G401 (cell line): ENCODE data around the gene DIO3. TPM values are rescaled to one million over a fixed set of nuclear protein-coding genes. Genes with fewer than 3 reads are reported as not detected.
"Not testable (repeated sequence)": the region's sequence is repeated elsewhere in the genome, so short reads cannot be mapped to it uniquely, and the experiment has no call there.

Experiments
- DNase-seq: peaks from one replicate; pipeline ENCODE4 v3.0.0-alpha.2; 2015; ENCODE audit warnings: low spot score
- in situ Hi-C: cut with HindIII; loops from 2 replicates; pipeline ENCODE4 v1.10.0; 2016; ENCODE audit warnings: low sequenced_read_pairs, mixed read lengths
- total RNA-seq: library from RNA; depleted of rRNA; stranded (reverse); fragments of >200 nt; shearing (Covaris generic); gene quantifications from 2 replicates; pipeline ENCODE4 v1.2.3, GENCODE V29; 2014

DIO3 gene
- total RNA-seq, 1 experiment from 2014 or later, result not detected

- in situ Hi-C loops, result no loop called here
- no peak for DNase-seq
Measured at GRCh38 chr14:101540481-101541462, 20.5 kb upstream of the DIO3 start.

- in situ Hi-C loops, result no loop called here
Measured at GRCh38 chr14:101542391-101542790, 18.9 kb upstream of the DIO3 start.

GRCh38 chr14:101543814-101544213 is 17.5 kb upstream of the DIO3 start:
- in situ Hi-C loops, result no loop called here
- DNase-seq, result no peak

More at GRCh38 chr14:101542391-101542790, 18.9 kb upstream of the DIO3 start:
- no peak for DNase-seq

- no peak for DNase-seq
- in situ Hi-C loops, result no loop called here
Measured at GRCh38 chr14:101544550-101544949, 16.7 kb upstream of the DIO3 start.

- DNase-seq, result no peak
- in situ Hi-C loops, result no loop called here
Measured at GRCh38 chr14:101546706-101547105, 14.6 kb upstream of the DIO3 start.

- in situ Hi-C loops, result no loop called here
- no peak for DNase-seq
Measured at GRCh38 chr14:101547107-101547738, 14.1 kb upstream of the DIO3 start.

- in situ Hi-C loops, result no loop called here
- no peak for DNase-seq
Measured at GRCh38 chr14:101547961-101548669, 13.2 kb upstream of the DIO3 start.

- in situ Hi-C loops, result no loop called here
- no peak for DNase-seq
Measured at GRCh38 chr14:101548710-101549109, 12.6 kb upstream of the DIO3 start.

- in situ Hi-C loops, result no loop called here
- DNase-seq, result no peak
Measured at GRCh38 chr14:101549154-101549553, 12.1 kb upstream of the DIO3 start.

GRCh38 chr14:101550202-101550912 is 10.9 kb upstream of the DIO3 start:
- in situ Hi-C loops, DNase-seq: not testable (repeated sequence)

- in situ Hi-C loops, result no loop called here
Measured at GRCh38 chr14:101551729-101552595, 9.3 kb upstream of the DIO3 start.

GRCh38 chr14:101552786-101553231 is 8.5 kb upstream of the DIO3 start:
- in situ Hi-C loops, result no loop called here
- DNase-seq, result no peak

More at GRCh38 chr14:101551729-101552595, 9.3 kb upstream of the DIO3 start:
- DNase-seq, result no peak

GRCh38 chr14:101553393-101553792 is 7.9 kb upstream of the DIO3 start:
- no peak for DNase-seq
- in situ Hi-C loops, result no loop called here

GRCh38 chr14:101553931-101554330 is 7.4 kb upstream of the DIO3 start:
- in situ Hi-C loops, result no loop called here
- no peak for DNase-seq

GRCh38 chr14:101554991-101555668 is 6.2 kb upstream of the DIO3 start:
- DNase-seq, result no peak
- in situ Hi-C loops, result no loop called here

GRCh38 chr14:101555669-101556043 is 5.6 kb upstream of the DIO3 start:
- DNase-seq, in situ Hi-C loops: not testable (repeated sequence)

- in situ Hi-C loops, result no loop called here
- DNase-seq, result no peak
Measured at GRCh38 chr14:101556131-101556530, 5.2 kb upstream of the DIO3 start.
